HG02885 (cell line): Measurements from ENCODE around the gene SPECC1L.
"Not testable (repeated sequence)": the region's sequence is repeated elsewhere in the genome, so short reads cannot be mapped to it uniquely, and the experiment has no call there.

ENCODE experiments used
- ATAC-seq: cut with Tn5 transposase; IDR thresholded peaks from one replicate; pipeline ENCODE4 v1.9.1; 2021; ENCODE audit warnings: mild to moderate bottlenecking; ENCODE audit not compliant: unreplicated experiment, poor library complexity

SPECC1L gene

GRCh38 chr22:24274696-24275405, 4.2 kb downstream of the SPECC1L start:
- not testable (repeated sequence) for ATAC-seq

GRCh38 chr22:24280363-24280762, 9.7 kb downstream of the SPECC1L start:
- ATAC-seq = not testable (repeated sequence)

- no peak for ATAC-seq
These were observed 11.8 kb downstream of the SPECC1L start for GRCh38 chr22:24282401-24282800.

- ATAC-seq = no peak
These were observed 14.1 kb downstream of the SPECC1L start for GRCh38 chr22:24284747-24285203.

- ATAC-seq = no peak
These were observed 14.6 kb downstream of the SPECC1L start for GRCh38 chr22:24285245-24285644.

GRCh38 chr22:24287212-24287611, 16.6 kb downstream of the SPECC1L start:
- not testable (repeated sequence) for ATAC-seq

GRCh38 chr22:24287801-24288200, 17.2 kb downstream of the SPECC1L start:
- ATAC-seq = not testable (repeated sequence)

GRCh38 chr22:24289114-24289513, 18.5 kb downstream of the SPECC1L start:
- no peak for ATAC-seq

GRCh38 chr22:24289741-24290163, 19.1 kb downstream of the SPECC1L start:
- ATAC-seq = no peak

GRCh38 chr22:24290459-24290858, 19.8 kb downstream of the SPECC1L start:
- ATAC-seq = no peak

- ATAC-seq = no peak
These were observed 21.0 kb downstream of the SPECC1L start for GRCh38 chr22:24291515-24292201.

GRCh38 chr22:24292202-24292830, 21.7 kb downstream of the SPECC1L start:
- ATAC-seq = not testable (repeated sequence)

- not testable (repeated sequence) for ATAC-seq
These were observed 24.3 kb downstream of the SPECC1L start for GRCh38 chr22:24294913-24295312.

- not testable (repeated sequence) for ATAC-seq
These were observed 28.0 kb downstream of the SPECC1L start for GRCh38 chr22:24298497-24299155.

GRCh38 chr22:24300522-24300921, 29.9 kb downstream of the SPECC1L start:
- not testable (repeated sequence) for ATAC-seq

GRCh38 chr22:24302591-24302990, 32.0 kb downstream of the SPECC1L start:
- ATAC-seq = no peak

GRCh38 chr22:24303007-24303406, 32.4 kb downstream of the SPECC1L start:
- no peak for ATAC-seq

- ATAC-seq = no peak
These were observed 33.5 kb downstream of the SPECC1L start for GRCh38 chr22:24304062-24304675.

- no peak for ATAC-seq
These were observed 34.6 kb downstream of the SPECC1L start for GRCh38 chr22:24305260-24305692.

GRCh38 chr22:24310969-24311368, 40.3 kb downstream of the SPECC1L start:
- ATAC-seq = no peak
